GM12878 (cell line): Measurements from ENCODE around the gene TLL1. TPM values are rescaled to one million over a fixed set of nuclear protein-coding genes. Genes with fewer than 3 reads are reported as not detected.

Source experiments
- ATAC-seq: fragments of 200-7000 bp; cut with Tn5 transposase; 3 replicates; pipeline ENCODE4 v1.9.1; 2020; ENCODE audit warnings: mild to moderate bottlenecking, moderate library complexity
- BruUV-seq: library from RNA; stranded (reverse); fragments of 400-500 nt; replicated peaks from 2 replicates; lab custom pipeline; 2021; lab: Mats Ljungman, UMichigan
- CTCF ChIA-PET: fragments of 300-600 bp; sonication (Branson Sonifier 250); formaldehyde crosslinking; extraction: SDS; loops from one replicate; lab custom pipeline; 2021; ENCODE audit warnings: inconsistent platforms; lab: Yijun Ruan, JAX
- POLR2A ChIA-PET: fragments of 350-600 bp; formaldehyde crosslinking; extraction: SDS; loops from one replicate; lab custom pipeline; 2021; ENCODE audit warnings: inconsistent platforms; lab: Charles Lee
- RAD21 ChIA-PET: fragments of 300-600 bp; sonication (Branson Sonifier 250); formaldehyde crosslinking; loops from one replicate; lab custom pipeline; 2023; ENCODE audit warnings: antibody characterized with exemption; ENCODE audit not compliant: unreplicated experiment; lab: Charles Lee
- SMC1A ChIA-PET: fragments of 300-600 bp; sonication (Branson Sonifier 250); formaldehyde crosslinking; loops from one replicate; lab custom pipeline; 2023; ENCODE audit not compliant: unreplicated experiment, uncharacterized antibody; lab: Charles Lee
- DNase-seq: peaks from one replicate; pipeline ENCODE4 v3.0.0-alpha.2; 2011; ENCODE audit warnings: low read depth, low spot score
- FAIRE-seq: peaks from 3 replicates; lab custom pipeline; 2011; peaks lifted over from hg19 to GRCh38; lab: Jason Lieb, UNC
- H2AFZ ChIP-seq: 2 replicates; pipeline ENCODE4 v1.6.0; 2011; ENCODE audit warnings: low read depth, low read length, control low read depth; ENCODE audit not compliant: control insufficient read depth
- H3K27ac ChIP-seq: 2 replicates; pipeline ENCODE4 v1.5.1; 2011; ENCODE audit warnings: control low read depth; ENCODE audit not compliant: control insufficient read depth, insufficient read depth
- H3K27me3 ChIP-seq, 2 experiments: replicated peaks in 1 of 2; 2 replicates each; pipeline versions ENCODE4 v1.6.0 to v1.6.1; 2011; ENCODE audit warnings: low read length in 1 of 2; ENCODE audit not compliant: control insufficient read depth in 2 of 2, insufficient read depth in 2 of 2
- H3K36me3 ChIP-seq, 2 experiments: 2 replicates each; pipeline ENCODE4 v1.5.1; 2011; ENCODE audit warnings: low read length in 1 of 2; ENCODE audit not compliant: control insufficient read depth in 2 of 2, insufficient read depth in 2 of 2
- H3K4me1 ChIP-seq: 2 replicates; pipeline ENCODE4 v1.6.1; 2011; ENCODE audit warnings: mild to moderate bottlenecking, low read length, moderate library complexity, mixed read lengths; ENCODE audit not compliant: control insufficient read depth, insufficient read depth
- H3K4me2 ChIP-seq: 2 replicates; pipeline ENCODE4 v1.6.0; 2011; ENCODE audit warnings: control low read depth; ENCODE audit not compliant: control insufficient read depth, insufficient read depth
- H3K4me3 ChIP-seq: fragments of 200-600 bp; sonication (generic); 2 replicates; pipeline ENCODE4 v1.5.1; 2016
- H3K79me2 ChIP-seq: 2 replicates; pipeline ENCODE4 v1.6.0; 2011; ENCODE audit warnings: low read length; ENCODE audit not compliant: control insufficient read depth, insufficient read depth
- H3K9ac ChIP-seq: 2 replicates; pipeline ENCODE4 v1.8.0; 2011; ENCODE audit warnings: low read length, control low read depth, mixed read lengths; ENCODE audit not compliant: control insufficient read depth, insufficient read depth
- H3K9me3 ChIP-seq: replicated peaks from 3 replicates; pipeline ENCODE4 v1.5.1; 2011; ENCODE audit warnings: mild to moderate bottlenecking, low read length; ENCODE audit not compliant: control insufficient read depth, insufficient read depth
- H4K20me1 ChIP-seq: 2 replicates; pipeline ENCODE4 v1.6.0; 2011; ENCODE audit not compliant: control insufficient read depth, insufficient read depth
- BCLAF1 ChIP-seq: fragments of 450-650 bp; IDR thresholded peaks from 2 replicates; pipeline ENCODE4 v1.6.1; 2017; ENCODE audit warnings: antibody characterized with exemption, mild to moderate bottlenecking, moderate library complexity
- DPF2 ChIP-seq: fragments of 450-650 bp; IDR thresholded peaks from 2 replicates; pipeline ENCODE4 v1.6.1; 2017; ENCODE audit warnings: mild to moderate bottlenecking
- E2F8 ChIP-seq: fragments of 450-650 bp; IDR thresholded peaks from 2 replicates; pipeline ENCODE4 v1.6.1; 2018; ENCODE audit warnings: mild to moderate bottlenecking, low read depth, moderate library complexity; ENCODE audit not compliant: partially characterized antibody
- EGR1 ChIP-seq, 2 experiments: IDR thresholded peaks; 1 replicate in 1 of 2; 2 replicates in 1 of 2; pipeline ENCODE4 v1.6.1; 2011 to 2012; ENCODE audit warnings: low read depth in 2 of 2, low read length in 2 of 2, borderline replicate concordance in 1 of 2, mild to moderate bottlenecking in 1 of 2, moderate library complexity in 1 of 2
- HCFC1 ChIP-seq: fragments of 150-350 bp; IDR thresholded peaks from 2 replicates; pipeline ENCODE4 v1.6.1; 2014; ENCODE audit warnings: low read length
- ZNF687 ChIP-seq: fragments of 450-650 bp; IDR thresholded peaks from 2 replicates; pipeline ENCODE4 v1.6.1; 2017; ENCODE audit warnings: mild to moderate bottlenecking, moderate library complexity
- WGBS: methylation state at CpG from one replicate; pipeline ENCODE4 v1.1.6; 2016; ENCODE audit warnings: low lambda C conversion rate; ENCODE audit not compliant: insufficient replicate concordance, insufficient coverage; ENCODE audit errors: missing lambda C conversion rate; 5-methylcytosine and 5-hydroxymethylcytosine counted together
- in situ Hi-C: fragments of 300-500 bp; cut with MboI; formaldehyde crosslinking; loops from 9 replicates; pipeline ENCODE4 v1.14.3; 2018; ENCODE audit warnings: mixed read lengths
- intact Hi-C: fragments of 100-400 bp; cut with micrococcal nuclease; formaldehyde crosslinking; loops from one replicate; pipeline ENCODE4 v1.14.2; 2022; ENCODE audit not compliant: unreplicated experiment
- polyA plus RNA-seq, 11 experiments: library from polyadenylated mRNA; depleted of rRNA in 4 of 11; unstranded in 6 of 11; stranded (reverse) in 5 of 11; fragments of >200 nt; fragmentation: Nextera tagmentation in 4 of 11; fragmentation: Illumina TruSeq in 1 of 11; extraction: Ambion mirVana in 4 of 11; extraction: Trizol in 1 of 11; gene quantifications; 1 replicate in 1 of 11; 2 replicates in 10 of 11; pipeline versions ENCODE4 v1.2.1 to v1.2.3, GENCODE V29; 2011 to 2016; ENCODE audit warnings: inconsistent platforms in 2 of 11, missing spikeins in 2 of 11, low read depth in 1 of 11
- total RNA-seq, 4 experiments: library from RNA; depleted of rRNA in 3 of 4; stranded (reverse); fragments of >200 nt in 3 of 4; fragmentation: Illumina TruSeq in 1 of 4; extraction: Trizol in 1 of 4; gene quantifications; 2 replicates each; pipeline versions ENCODE4 v1.2.1 to v1.2.3, GENCODE V29; 2013 to 2021
- TF ChIP-seq, protein P1 (sequence below): IDR thresholded peaks from 2 replicates; pipeline ENCODE4 v1.6.1; 2012; ENCODE audit warnings: low read depth, low read length, improper control_type of control experiment
- TF ChIP-seq, protein P2 (sequence below): IDR thresholded peaks from 2 replicates; pipeline ENCODE4 v1.6.1; 2012; ENCODE audit warnings: mild to moderate bottlenecking, low read depth, low read length

Gene TLL1
- total and polyA plus RNA-seq, 10 of the 15 experiments (the other 5 are each of a cell fraction or from before 2014, with no cell fraction given): 0.02 to 0.31 (median 0.05) TPM; not detected in 2

- Histone ChIP-seq H3K27ac (no peak overlapping the region), H4K20me1 (no peaks in the 10 kb centered on the region), H3K4me2 (no peak overlapping the region), H2AFZ (no peak overlapping the region), H3K9me3 (no peaks in the 10 kb centered on the region), H3K79me2 (no peaks in the 10 kb centered on the region), H3K9ac (no peak overlapping the region), H3K4me3 (no peak overlapping the region), H3K36me3 (no peaks in the 10 kb centered on the region), H3K4me1 (no peaks in the 10 kb centered on the region), H3K27me3 (no peaks in the 10 kb centered on the region)
- WGBS: 37% methylated on average over 5 of the region's 5 CpGs
- in situ Hi-C loops: no loop called here
- intact Hi-C loops: no loop called here
- BruUV-seq: no TSS peak
- RAD21 ChIA-PET: no interaction called here
- DNase-seq (no peak), ATAC-seq (no peak), FAIRE-seq (no peak)
- CTCF ChIA-PET: interaction anchor here (1.4 kb wide), 1 partner anchor 10 kb away, joined by 6 read pairs; no protein-coding TSS in a partner anchor
- POLR2A ChIA-PET: no interaction called here
- SMC1A ChIA-PET: interaction anchor here (1.2 kb wide), 1 partner anchor 10 kb away, joined by 3 read pairs; no protein-coding TSS in a partner anchor
- TF ChIP-seq EGR1 (IDR thresholded peaks at IDR 0.05; ENCODE audit: borderline replicate concordance in 1 of 2, low read depth in 2 of 2, low read length in 2 of 2) (no peak), ZNF687 (no peak), E2F8 (no peak), HCFC1 (no peak), DPF2 (no peak), BCLAF1 (no peak)
- TF ChIP-seq, protein P1, sequence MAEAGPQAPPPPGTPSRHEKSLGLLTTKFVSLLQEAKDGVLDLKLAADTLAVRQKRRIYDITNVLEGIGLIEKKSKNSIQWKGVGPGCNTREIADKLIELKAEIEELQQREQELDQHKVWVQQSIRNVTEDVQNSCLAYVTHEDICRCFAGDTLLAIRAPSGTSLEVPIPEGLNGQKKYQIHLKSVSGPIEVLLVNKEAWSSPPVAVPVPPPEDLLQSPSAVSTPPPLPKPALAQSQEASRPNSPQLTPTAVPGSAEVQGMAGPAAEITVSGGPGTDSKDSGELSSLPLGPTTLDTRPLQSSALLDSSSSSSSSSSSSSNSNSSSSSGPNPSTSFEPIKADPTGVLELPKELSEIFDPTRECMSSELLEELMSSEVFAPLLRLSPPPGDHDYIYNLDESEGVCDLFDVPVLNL: no peak
- TF ChIP-seq, protein P2, sequence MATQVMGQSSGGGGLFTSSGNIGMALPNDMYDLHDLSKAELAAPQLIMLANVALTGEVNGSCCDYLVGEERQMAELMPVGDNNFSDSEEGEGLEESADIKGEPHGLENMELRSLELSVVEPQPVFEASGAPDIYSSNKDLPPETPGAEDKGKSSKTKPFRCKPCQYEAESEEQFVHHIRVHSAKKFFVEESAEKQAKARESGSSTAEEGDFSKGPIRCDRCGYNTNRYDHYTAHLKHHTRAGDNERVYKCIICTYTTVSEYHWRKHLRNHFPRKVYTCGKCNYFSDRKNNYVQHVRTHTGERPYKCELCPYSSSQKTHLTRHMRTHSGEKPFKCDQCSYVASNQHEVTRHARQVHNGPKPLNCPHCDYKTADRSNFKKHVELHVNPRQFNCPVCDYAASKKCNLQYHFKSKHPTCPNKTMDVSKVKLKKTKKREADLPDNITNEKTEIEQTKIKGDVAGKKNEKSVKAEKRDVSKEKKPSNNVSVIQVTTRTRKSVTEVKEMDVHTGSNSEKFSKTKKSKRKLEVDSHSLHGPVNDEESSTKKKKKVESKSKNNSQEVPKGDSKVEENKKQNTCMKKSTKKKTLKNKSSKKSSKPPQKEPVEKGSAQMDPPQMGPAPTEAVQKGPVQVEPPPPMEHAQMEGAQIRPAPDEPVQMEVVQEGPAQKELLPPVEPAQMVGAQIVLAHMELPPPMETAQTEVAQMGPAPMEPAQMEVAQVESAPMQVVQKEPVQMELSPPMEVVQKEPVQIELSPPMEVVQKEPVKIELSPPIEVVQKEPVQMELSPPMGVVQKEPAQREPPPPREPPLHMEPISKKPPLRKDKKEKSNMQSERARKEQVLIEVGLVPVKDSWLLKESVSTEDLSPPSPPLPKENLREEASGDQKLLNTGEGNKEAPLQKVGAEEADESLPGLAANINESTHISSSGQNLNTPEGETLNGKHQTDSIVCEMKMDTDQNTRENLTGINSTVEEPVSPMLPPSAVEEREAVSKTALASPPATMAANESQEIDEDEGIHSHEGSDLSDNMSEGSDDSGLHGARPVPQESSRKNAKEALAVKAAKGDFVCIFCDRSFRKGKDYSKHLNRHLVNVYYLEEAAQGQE: no peak
Measured at GRCh38 chr4:165931741-165932140, 58.7 kb downstream of the TLL1 start.
